ENCODE measurements around the gene ISLR2.

Gene ISLR2

DNA sequence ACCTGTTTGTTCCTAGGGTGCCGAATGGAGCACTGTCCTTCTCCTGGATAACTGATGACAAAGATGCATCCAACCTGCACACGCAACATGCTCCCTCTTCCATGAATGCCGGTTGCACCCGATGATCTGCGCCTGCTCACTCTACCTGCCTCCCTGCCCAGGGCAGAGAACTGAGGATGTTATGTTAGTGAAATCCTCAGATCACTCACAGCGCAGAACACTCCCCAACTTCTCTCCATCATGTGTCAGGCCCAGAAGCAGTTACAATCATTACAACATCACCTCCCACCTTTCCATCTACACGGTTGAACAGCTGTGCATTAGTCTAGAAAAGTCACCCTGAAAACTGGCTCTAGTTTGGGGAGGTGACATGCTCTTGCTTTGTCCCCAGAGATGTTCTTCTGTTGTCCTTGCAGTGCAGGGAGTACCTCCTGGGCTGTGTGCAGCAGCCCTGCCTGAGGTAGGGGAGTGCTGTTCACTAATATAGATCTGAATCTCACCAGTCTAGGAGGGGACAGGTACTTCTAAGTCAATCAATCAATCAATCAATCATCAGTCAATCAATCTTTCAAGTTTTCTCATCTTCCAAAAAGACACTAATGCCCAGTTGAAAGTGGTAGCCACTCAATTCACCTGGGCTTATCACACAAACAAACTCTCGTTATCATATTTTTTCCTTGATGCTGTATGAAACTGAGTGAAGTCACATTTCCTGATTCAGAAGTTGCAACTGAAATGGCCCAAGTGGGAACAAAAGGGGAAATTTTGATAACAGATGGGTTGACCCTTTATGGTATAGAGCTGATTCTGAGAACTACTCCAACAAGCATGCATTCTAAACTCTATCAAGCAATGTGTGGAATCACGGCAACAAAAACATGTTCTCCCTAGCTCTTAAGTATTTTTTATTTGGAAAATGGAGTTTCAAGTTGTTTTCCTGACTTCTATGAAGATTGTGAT lies 27.8 kb downstream of the ISLR2 start:
- CTCF ChIA-PET, result interaction anchor here (1.1 to 1.3 kb wide), 2 partner anchors 11 to 149 kb away, joined by 3 to 4 read pairs; no protein-coding TSS in a partner anchor

DNA sequence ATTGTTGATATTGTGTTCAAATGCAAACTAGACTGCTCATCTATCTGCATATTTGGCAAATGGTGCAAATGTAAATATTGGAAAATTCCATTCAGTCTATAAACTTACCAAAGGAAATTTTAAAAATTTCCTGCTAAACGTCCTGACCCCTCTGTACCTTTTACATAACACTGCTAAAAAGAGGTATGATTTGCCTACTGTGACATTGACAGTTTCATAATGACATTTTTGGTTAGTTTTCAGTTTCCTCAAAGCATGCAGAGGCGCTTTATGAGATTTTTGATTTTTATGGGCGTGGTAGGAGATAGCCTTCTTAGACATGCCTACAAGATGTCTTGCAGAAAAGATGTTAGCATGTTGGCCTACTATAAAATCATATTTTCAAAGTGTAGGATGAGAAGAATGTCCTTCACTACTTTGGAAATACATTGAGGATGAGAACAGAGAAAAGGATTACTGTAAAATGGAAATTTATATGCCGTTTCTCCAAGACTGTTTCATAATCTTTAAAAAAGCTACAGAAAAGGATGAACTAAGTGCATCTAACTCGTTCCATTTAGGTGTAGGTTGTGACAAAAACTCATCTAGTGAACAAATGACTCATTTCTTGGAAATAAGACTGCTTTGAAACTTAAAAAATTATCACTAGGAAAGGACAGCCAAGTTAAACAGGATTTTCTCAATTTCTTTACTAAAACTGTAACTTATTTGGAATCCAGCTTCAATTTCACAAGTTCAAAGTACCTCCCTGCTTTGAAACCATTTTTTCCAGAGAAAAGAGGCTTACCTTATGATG lies 28.7 kb downstream of the ISLR2 start:
- CTCF ChIA-PET, result interaction anchor here (0.6 to 1.8 kb wide), 4 partner anchors 15 to 149 kb away, joined by 3 to 5 read pairs (median 4); no protein-coding TSS in a partner anchor
- H3K4me3 ChIP-seq (ENCODE audit: low read depth, low read length), result no peak overlapping the region
- H3K9me3 ChIP-seq (ENCODE audit: control insufficient read depth, insufficient read depth, low read depth, low read length), result no peaks in the 10 kb centered on the region
- no peak overlapping the region for H3K27ac ChIP-seq (ENCODE audit: extremely low read depth, low read depth, low read length)
- H3K4me1 ChIP-seq (ENCODE audit: control insufficient read depth, insufficient read depth, low read length), result no peaks in the 10 kb centered on the region
- POLR2A ChIA-PET, result interaction anchor here (1.1 kb wide), 1 partner anchor 37 kb away, joined by 3 read pairs; no protein-coding TSS in a partner anchor
- no peaks in the 10 kb centered on the region for H3K36me3 ChIP-seq (ENCODE audit: control insufficient read depth in 2 of 2, insufficient read depth in 1 of 2, low read length in 2 of 2)
- no peak for TF ChIP-seq HOXC10 (CRISPR knock-in tag; IDR thresholded peaks at IDR 0.05)
- TF ChIP-seq ZNF777 (tag by site-specific recombination; IDR thresholded peaks at IDR 0.05; ENCODE audit: borderline replicate concordance), result no peak
- TF ChIP-seq, protein P1, sequence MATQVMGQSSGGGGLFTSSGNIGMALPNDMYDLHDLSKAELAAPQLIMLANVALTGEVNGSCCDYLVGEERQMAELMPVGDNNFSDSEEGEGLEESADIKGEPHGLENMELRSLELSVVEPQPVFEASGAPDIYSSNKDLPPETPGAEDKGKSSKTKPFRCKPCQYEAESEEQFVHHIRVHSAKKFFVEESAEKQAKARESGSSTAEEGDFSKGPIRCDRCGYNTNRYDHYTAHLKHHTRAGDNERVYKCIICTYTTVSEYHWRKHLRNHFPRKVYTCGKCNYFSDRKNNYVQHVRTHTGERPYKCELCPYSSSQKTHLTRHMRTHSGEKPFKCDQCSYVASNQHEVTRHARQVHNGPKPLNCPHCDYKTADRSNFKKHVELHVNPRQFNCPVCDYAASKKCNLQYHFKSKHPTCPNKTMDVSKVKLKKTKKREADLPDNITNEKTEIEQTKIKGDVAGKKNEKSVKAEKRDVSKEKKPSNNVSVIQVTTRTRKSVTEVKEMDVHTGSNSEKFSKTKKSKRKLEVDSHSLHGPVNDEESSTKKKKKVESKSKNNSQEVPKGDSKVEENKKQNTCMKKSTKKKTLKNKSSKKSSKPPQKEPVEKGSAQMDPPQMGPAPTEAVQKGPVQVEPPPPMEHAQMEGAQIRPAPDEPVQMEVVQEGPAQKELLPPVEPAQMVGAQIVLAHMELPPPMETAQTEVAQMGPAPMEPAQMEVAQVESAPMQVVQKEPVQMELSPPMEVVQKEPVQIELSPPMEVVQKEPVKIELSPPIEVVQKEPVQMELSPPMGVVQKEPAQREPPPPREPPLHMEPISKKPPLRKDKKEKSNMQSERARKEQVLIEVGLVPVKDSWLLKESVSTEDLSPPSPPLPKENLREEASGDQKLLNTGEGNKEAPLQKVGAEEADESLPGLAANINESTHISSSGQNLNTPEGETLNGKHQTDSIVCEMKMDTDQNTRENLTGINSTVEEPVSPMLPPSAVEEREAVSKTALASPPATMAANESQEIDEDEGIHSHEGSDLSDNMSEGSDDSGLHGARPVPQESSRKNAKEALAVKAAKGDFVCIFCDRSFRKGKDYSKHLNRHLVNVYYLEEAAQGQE (tag by site-specific recombination; IDR thresholded peaks at IDR 0.05), result no peak
- TF ChIP-seq ZBTB21 (tag by site-specific recombination; IDR thresholded peaks at IDR 0.05), result no peak
- no peak for TF ChIP-seq ZNF623 (tag by site-specific recombination; IDR thresholded peaks at IDR 0.05)
- TF ChIP-seq ZSCAN30 (tag by site-specific recombination; IDR thresholded peaks at IDR 0.05), result no peak
- no peak for TF ChIP-seq ZNF292 (tag by site-specific recombination; IDR thresholded peaks at IDR 0.05; ENCODE audit: borderline replicate concordance, low read depth)
- TF ChIP-seq, protein P2, sequence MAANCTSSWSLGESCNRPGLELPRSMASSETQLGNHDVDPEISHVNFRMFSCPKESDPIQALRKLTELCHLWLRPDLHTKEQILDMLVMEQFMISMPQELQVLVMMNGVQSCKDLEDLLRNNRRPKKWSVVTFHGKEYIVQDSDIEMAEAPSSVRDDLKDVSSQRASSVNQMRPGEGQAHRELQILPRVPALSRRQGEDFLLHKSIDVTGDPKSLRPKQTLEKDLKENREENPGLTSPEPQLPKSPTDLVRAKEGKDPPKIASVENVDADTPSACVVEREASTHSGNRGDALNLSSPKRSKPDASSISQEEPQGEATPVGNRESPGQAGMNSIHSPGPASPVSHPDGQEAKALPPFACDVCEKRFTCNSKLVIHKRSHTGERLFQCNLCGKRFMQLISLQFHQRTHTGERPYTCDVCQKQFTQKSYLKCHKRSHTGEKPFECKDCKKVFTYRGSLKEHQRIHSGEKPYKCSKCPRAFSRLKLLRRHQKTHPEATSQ (tag by site-specific recombination; IDR thresholded peaks at IDR 0.05), result no peak
- no peak for TF ChIP-seq OSR2 (tag by site-specific recombination; IDR thresholded peaks at IDR 0.05)
- TF ChIP-seq ZFP3 (tag by site-specific recombination; IDR thresholded peaks at IDR 0.05; ENCODE audit: low read depth), result no peak
- no peak for TF ChIP-seq ZEB2 (tag by site-specific recombination; IDR thresholded peaks at IDR 0.05)
- TF ChIP-seq, protein P3, sequence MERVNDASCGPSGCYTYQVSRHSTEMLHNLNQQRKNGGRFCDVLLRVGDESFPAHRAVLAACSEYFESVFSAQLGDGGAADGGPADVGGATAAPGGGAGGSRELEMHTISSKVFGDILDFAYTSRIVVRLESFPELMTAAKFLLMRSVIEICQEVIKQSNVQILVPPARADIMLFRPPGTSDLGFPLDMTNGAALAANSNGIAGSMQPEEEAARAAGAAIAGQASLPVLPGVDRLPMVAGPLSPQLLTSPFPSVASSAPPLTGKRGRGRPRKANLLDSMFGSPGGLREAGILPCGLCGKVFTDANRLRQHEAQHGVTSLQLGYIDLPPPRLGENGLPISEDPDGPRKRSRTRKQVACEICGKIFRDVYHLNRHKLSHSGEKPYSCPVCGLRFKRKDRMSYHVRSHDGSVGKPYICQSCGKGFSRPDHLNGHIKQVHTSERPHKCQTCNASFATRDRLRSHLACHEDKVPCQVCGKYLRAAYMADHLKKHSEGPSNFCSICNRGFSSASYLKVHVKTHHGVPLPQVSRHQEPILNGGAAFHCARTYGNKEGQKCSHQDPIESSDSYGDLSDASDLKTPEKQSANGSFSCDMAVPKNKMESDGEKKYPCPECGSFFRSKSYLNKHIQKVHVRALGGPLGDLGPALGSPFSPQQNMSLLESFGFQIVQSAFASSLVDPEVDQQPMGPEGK (tag by site-specific recombination; IDR thresholded peaks at IDR 0.05), result no peak
- no peak for TF ChIP-seq ZNF707 (tag by site-specific recombination; IDR thresholded peaks at IDR 0.05)
- TF ChIP-seq ZNF701 (tag by site-specific recombination; IDR thresholded peaks at IDR 0.05), result no peak

More for the DNA sequence above, 27.8 kb downstream of the ISLR2 start:
- Histone ChIP-seq H3K27ac (ENCODE audit: extremely low read depth, low read depth, low read length) (no peak overlapping the region), H3K4me1 (ENCODE audit: control insufficient read depth, insufficient read depth, low read length) (no peaks in the 10 kb centered on the region), H3K4me3 (ENCODE audit: low read depth, low read length) (no peak overlapping the region), H3K9me3 (ENCODE audit: control insufficient read depth, insufficient read depth, low read depth, low read length) (no peaks in the 10 kb centered on the region), H3K36me3 (ENCODE audit: control insufficient read depth in 2 of 2, insufficient read depth in 1 of 2, low read length in 2 of 2) (no peaks in the 10 kb centered on the region)
- POLR2A ChIA-PET, result no interaction called here
- TF ChIP-seq, protein P4, sequence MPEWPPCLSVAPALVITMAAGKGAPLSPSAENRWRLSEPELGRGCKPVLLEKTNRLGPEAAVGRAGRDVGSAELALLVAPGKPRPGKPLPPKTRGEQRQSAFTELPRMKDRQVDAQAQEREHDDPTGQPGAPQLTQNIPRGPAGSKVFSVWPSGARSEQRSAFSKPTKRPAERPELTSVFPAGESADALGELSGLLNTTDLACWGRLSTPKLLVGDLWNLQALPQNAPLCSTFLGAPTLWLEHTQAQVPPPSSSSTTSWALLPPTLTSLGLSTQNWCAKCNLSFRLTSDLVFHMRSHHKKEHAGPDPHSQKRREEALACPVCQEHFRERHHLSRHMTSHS (tag by site-specific recombination; IDR thresholded peaks at IDR 0.05), result no peak
- TF ChIP-seq, protein P5, sequence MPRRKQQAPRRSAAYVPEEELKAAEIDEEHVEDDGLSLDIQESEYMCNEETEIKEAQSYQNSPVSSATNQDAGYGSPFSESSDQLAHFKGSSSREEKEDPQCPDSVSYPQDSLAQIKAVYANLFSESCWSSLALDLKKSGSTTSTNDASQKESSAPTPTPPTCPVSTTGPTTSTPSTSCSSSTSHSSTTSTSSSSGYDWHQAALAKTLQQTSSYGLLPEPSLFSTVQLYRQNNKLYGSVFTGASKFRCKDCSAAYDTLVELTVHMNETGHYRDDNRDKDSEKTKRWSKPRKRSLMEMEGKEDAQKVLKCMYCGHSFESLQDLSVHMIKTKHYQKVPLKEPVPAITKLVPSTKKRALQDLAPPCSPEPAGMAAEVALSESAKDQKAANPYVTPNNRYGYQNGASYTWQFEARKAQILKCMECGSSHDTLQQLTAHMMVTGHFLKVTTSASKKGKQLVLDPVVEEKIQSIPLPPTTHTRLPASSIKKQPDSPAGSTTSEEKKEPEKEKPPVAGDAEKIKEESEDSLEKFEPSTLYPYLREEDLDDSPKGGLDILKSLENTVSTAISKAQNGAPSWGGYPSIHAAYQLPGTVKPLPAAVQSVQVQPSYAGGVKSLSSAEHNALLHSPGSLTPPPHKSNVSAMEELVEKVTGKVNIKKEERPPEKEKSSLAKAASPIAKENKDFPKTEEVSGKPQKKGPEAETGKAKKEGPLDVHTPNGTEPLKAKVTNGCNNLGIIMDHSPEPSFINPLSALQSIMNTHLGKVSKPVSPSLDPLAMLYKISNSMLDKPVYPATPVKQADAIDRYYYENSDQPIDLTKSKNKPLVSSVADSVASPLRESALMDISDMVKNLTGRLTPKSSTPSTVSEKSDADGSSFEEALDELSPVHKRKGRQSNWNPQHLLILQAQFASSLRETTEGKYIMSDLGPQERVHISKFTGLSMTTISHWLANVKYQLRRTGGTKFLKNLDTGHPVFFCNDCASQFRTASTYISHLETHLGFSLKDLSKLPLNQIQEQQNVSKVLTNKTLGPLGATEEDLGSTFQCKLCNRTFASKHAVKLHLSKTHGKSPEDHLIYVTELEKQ (tag by site-specific recombination; IDR thresholded peaks at IDR 0.05; ENCODE audit: borderline replicate concordance), result peak; percentile 38; the same call in 1 of the 2 replicates
- TF ChIP-seq ZNF121 (tag by site-specific recombination; IDR thresholded peaks at IDR 0.05), result no peak

All from HEK293 (cell line).